Colonic mucosa (tissue), 4 donors: Measurements from ENCODE around the gene ZDHHC9. TPM values are rescaled to one million over a fixed set of nuclear protein-coding genes. Genes with fewer than 3 reads are reported as not detected.

Source experiments
- DNase-seq: peaks from one replicate; pipeline ENCODE4 v3.0.0-alpha.2; 2020
- H3K27ac ChIP-seq: fragments of 200-600 bp; one replicate; pipeline ENCODE4 v1.8.0; 2021
- H3K27me3 ChIP-seq: fragments of 200-600 bp; one replicate; pipeline ENCODE4 v1.8.0; 2021
- H3K36me3 ChIP-seq: fragments of 200-600 bp; one replicate; pipeline ENCODE4 v1.8.0; 2021
- H3K4me1 ChIP-seq: fragments of 200-600 bp; one replicate; pipeline ENCODE4 v1.8.0; 2021; ENCODE audit warnings: mild to moderate bottlenecking
- H3K4me3 ChIP-seq: fragments of 200-600 bp; one replicate; pipeline ENCODE4 v1.8.0; 2021
- H3K9ac ChIP-seq, 2 donors: one replicate each; pipeline ENCODE4 v1.7.0; 2013; ENCODE audit warnings: control low read depth in 2 of 2, low read depth in 2 of 2, low read length in 2 of 2
- H3K9me3 ChIP-seq: fragments of 200-600 bp; one replicate; pipeline ENCODE4 v1.8.0; 2021
- intact Hi-C: fragments of 100-400 bp; cut with DNase I; formaldehyde crosslinking; loops from one replicate; pipeline ENCODE4 v1.14.1; 2022
- total RNA-seq, 2 donors: library from RNA; stranded (reverse); fragmentation: NEBNext Ultra II Directional in 1 of 2; extraction: Animal tissue kit (Norgen Biotek cat#: 25700) in 1 of 2; gene quantifications; one replicate each; pipeline ENCODE4 v1.2.1, GENCODE V29; 2021
- TF ChIP-seq, protein P1 (sequence below): fragments of 200-600 bp; IDR thresholded peaks from one replicate; pipeline ENCODE4 v1.8.0; 2022; ENCODE audit warnings: antibody characterized with exemption, mild to moderate bottlenecking
- donor health status: healthy.
- donor health status: DM: no; HTN: no; CAD: no.
- donor health status: DM: no; HTN: no; CAD: no.

The ZDHHC9 gene
- total RNA-seq, 2 donors from 2014 or later: 39.5 to 41.5 TPM

DNA sequence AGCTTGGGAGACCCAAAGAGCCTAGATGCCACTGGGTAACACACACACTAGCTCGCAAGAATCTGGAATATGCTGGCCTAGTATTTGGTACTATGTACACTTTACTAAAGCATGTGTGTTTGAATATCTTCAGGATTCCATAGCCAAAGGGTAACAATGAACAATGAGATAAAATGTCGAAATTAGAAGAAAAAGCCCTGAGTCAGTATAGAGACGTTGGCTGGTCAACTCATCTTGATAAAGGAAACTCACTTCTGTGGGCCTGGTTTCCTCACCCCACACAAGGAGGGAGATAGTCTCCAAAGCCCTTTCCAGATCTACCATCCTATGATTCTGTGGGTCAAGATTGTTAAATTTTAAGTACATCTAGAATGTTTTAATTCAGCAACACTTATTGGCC is 6.9 kb downstream of the ZDHHC9 start:
- TF ChIP-seq, protein P1, sequence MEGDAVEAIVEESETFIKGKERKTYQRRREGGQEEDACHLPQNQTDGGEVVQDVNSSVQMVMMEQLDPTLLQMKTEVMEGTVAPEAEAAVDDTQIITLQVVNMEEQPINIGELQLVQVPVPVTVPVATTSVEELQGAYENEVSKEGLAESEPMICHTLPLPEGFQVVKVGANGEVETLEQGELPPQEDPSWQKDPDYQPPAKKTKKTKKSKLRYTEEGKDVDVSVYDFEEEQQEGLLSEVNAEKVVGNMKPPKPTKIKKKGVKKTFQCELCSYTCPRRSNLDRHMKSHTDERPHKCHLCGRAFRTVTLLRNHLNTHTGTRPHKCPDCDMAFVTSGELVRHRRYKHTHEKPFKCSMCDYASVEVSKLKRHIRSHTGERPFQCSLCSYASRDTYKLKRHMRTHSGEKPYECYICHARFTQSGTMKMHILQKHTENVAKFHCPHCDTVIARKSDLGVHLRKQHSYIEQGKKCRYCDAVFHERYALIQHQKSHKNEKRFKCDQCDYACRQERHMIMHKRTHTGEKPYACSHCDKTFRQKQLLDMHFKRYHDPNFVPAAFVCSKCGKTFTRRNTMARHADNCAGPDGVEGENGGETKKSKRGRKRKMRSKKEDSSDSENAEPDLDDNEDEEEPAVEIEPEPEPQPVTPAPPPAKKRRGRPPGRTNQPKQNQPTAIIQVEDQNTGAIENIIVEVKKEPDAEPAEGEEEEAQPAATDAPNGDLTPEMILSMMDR: no peak
- Histone ChIP-seq H3K27ac (no peak overlapping the region), H3K27me3 (no peaks in the 10 kb centered on the region), H3K4me1 (no peaks in the 10 kb centered on the region), H3K4me3 (no peak overlapping the region), H3K36me3 (no peaks in the 10 kb centered on the region), H3K9me3 (no peaks in the 10 kb centered on the region), H3K9ac (no peak overlapping the region)
- no peak for DNase-seq
- intact Hi-C loops: no loop called here

DNA sequence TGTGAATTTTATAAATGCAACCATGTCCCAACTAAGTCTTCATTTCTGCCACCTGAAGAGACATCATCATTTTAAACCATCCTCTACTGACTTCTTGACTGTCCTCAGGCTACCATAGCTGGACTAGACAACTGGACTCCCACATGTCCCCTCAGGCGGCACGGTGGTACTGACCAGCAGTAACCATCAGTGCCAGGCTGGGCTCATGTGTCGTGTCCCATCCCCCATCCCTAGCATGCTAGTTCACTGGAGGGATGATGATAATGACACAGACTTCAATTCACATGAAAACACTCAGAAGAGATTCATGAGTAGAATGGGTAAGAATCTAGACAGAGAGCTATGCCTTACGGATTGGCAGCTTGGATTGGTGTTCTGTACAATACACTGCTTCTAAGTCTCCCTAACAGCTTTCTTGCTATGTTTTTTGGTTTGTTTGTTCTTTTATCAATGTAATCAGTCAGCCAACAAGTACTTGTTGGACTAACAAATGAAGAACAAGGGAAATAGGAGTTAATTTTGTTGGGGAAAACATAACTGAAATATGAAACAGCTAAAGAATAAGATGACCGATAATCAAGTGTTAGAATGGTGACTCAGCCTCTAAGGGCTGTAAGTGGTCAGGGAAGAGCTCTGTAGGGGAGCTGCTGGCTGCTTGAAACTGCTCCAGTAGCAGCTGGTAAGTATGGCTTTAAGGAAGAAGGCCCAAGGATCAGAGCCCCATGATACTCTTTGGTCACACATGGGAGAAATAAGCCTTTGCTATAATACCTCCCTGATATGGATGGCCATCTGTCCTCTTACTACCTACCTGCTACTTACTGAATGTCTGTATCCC is 10.3 kb downstream of the ZDHHC9 start:
- Histone ChIP-seq H3K27ac (no peak overlapping the region), H3K27me3 (no peaks in the 10 kb centered on the region), H3K4me1 (no peaks in the 10 kb centered on the region), H3K9me3 (no peaks in the 10 kb centered on the region), H3K9ac (no peak overlapping the region), H3K36me3 (no peaks in the 10 kb centered on the region), H3K4me3 (no peak overlapping the region)
- intact Hi-C loops: no loop called here
- TF ChIP-seq, protein P1: no peak
- DNase-seq: no peak

DNA sequence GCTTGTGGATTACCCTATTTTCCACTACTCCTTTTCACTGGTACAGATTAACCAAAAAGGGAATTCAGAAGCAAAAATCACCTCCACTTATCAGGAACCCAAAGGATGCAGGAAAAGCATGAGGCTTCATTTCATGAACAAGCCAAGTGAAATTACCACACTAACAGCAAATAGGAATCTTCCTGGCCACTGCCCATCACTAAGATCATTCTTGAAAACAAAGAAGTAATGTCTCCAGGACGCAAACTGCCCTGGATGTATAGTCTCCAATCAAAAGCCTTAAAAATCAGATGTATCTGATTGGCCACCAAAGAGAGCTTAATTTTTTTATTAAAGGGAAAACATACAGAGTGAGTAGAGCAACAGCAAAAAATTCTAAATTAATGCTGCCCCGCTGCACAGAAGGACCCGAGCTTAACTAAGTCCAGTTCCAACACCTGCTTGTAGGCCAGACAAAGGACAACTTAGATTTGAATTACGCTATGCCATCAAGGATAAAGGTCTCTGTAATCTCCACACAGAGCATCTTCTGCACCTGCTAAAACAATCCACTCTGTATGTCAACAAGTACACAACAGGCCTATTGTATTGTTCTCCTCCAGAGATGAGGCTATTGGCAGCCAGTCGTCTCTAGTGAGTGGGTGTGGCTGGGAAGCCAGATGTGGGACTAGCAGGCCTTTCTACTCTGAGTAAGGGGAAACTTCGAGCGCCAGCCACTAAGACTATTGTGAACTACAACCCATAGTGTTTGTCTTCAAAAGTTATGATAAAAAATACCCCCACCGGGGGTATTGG is 12.4 kb downstream of the ZDHHC9 start:
- peak; percentile 24 for DNase-seq
- intact Hi-C loops: no loop called here
- Histone ChIP-seq H3K27ac (no peak overlapping the region), H3K9ac (no peak overlapping the region), H3K36me3 (no peaks in the 10 kb centered on the region), H3K4me1 (no peaks in the 10 kb centered on the region), H3K4me3 (no peak overlapping the region), H3K9me3 (no peaks in the 10 kb centered on the region), H3K27me3 (no peaks in the 10 kb centered on the region)
- TF ChIP-seq, protein P1: no peak

- Histone ChIP-seq H3K4me1 (no peaks in the 10 kb centered on the region), H3K36me3 (no peaks in the 10 kb centered on the region), H3K9me3 (no peaks in the 10 kb centered on the region), H3K9ac (no peak overlapping the region), H3K4me3 (no peak overlapping the region), H3K27ac (no peak overlapping the region), H3K27me3 (no peaks in the 10 kb centered on the region)
- intact Hi-C loops: no loop called here
- TF ChIP-seq, protein P1: no peak
- DNase-seq: no peak
Measured at GRCh38 chrX:129830494-129830893, 13.2 kb downstream of the ZDHHC9 start.

DNA sequence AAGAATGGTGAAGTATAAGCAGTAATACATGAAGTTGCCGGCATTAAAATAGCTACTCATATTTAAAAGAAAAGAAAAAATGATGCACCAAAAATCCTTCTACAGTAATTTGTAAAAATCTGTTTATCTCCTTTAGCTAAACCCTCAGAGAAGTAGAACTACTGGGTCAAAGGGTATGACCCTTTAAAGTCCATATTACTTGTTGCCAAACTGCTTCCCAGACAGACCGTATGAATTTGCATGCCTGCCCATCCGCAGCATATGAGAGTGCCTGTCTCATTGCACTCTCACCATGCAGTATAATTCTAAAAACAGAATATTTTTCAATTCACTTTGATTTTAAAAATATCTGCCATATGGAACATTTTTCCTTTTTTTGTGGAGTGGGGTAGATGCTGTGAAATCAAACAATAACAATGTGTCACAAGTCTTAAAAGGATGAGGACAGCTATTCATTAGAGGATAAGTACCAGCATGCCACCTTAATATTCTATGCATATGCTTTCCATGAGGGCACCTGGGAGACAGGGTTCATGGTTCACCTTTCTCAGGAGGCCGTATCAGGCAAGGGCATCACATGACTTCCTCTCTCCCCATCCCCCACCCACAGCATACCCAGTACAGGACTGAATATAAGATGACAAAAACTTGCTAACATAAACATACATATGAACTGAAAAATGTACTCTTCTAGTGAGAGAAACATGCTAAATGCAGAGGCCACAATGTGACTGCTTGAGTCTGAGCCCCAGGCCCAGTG is 17.8 kb downstream of the ZDHHC9 start:
- no peak overlapping the region for H3K4me3 ChIP-seq
- TF ChIP-seq, protein P1: no peak
- H3K9ac ChIP-seq: no peak overlapping the region
- H3K4me1 ChIP-seq: no peaks in the 10 kb centered on the region
- H3K27me3 ChIP-seq: no peaks in the 10 kb centered on the region
- H3K27ac ChIP-seq: no peak overlapping the region
- peak; percentile 31 for DNase-seq
- no peaks in the 10 kb centered on the region for H3K9me3 ChIP-seq
- intact Hi-C loops: no loop called here
- no peaks in the 10 kb centered on the region for H3K36me3 ChIP-seq
